ENCODE measurements around the gene TTC17. TPM values are rescaled to one million over a fixed set of nuclear protein-coding genes. Genes with fewer than 3 reads are reported as not detected.

Gene TTC17
- total and polyA plus RNA-seq, 2 of the 8 experiments (the other 6 are each of a cell fraction or from before 2014, with no cell fraction given), result 65.1 to 80.1 TPM

GRCh38 chr11:43356336-43356735, 2.4 kb upstream of the TTC17 start:
- no peak overlapping the region for H2BK20ac ChIP-seq (ENCODE audit: low read length)
- H2BK120ac ChIP-seq (replicated peaks; ENCODE audit: low read depth, low read length), result no peak overlapping the region
- H2AK5ac ChIP-seq (ENCODE audit: low read depth, low read length), result no peak overlapping the region
- H3K36me3 ChIP-seq (ENCODE audit: control insufficient read depth in 2 of 4, insufficient read depth in 4 of 4, low read length in 3 of 4), result no peaks in the 10 kb centered on the region
- no peak overlapping the region for H3K14ac ChIP-seq (ENCODE audit: insufficient read length)
- no peak for TF ChIP-seq BACH1 (IDR thresholded peaks at IDR 0.05; ENCODE audit: low read length)
- TF ChIP-seq SP1 (IDR thresholded peaks at IDR 0.05; ENCODE audit: low read depth, low read length), result no peak
- TF ChIP-seq POLR2AphosphoS5 (IDR thresholded peaks at IDR 0.05; ENCODE audit: low read depth, low read length), result no peak
- TF ChIP-seq SIRT6 (IDR thresholded peaks at IDR 0.05; ENCODE audit: low read length), result no peak
- TF ChIP-seq GTF2F1 (IDR thresholded peaks at IDR 0.05; ENCODE audit: borderline replicate concordance, low read depth, low read length), result no peak
- no peak for TF ChIP-seq CTBP2 (IDR thresholded peaks at IDR 0.05; ENCODE audit: borderline replicate concordance, insufficient read depth, insufficient read length, low read length)
- peaks cover 13 to 23% of the 10 kb centered on the region in 2 experiments for H3K79me2 ChIP-seq (ENCODE audit: control insufficient read depth in 1 of 2, insufficient read depth in 2 of 2, low read length in 2 of 2)
- no peak overlapping the region for H3K4me2 ChIP-seq (ENCODE audit: insufficient read depth in 1 of 2, low read depth in 2 of 2, low read length in 2 of 2)
- no peaks in the 10 kb centered on the region for H3K9me3 ChIP-seq (ENCODE audit: insufficient read depth in 2 of 2, low read depth in 1 of 2, low read length in 1 of 2)
- H4K8ac ChIP-seq (ENCODE audit: extremely low read depth, insufficient read depth, low read length), result no peak overlapping the region
- CTCF ChIA-PET (ENCODE audit: partially characterized antibody), result interaction anchor here (0.7 kb wide), 1 partner anchor 1896 kb away, joined by 3 read pairs; no protein-coding TSS in a partner anchor
- H3K23me2 ChIP-seq (ENCODE audit: low read depth, low read length), result peaks cover 4% of the 10 kb centered on the region
- H3K4me1 ChIP-seq (replicated peaks in 1 of 4; ENCODE audit: control insufficient read depth in 3 of 4, insufficient read depth in 4 of 4, low read length in 3 of 4), result peaks cover 0 to 15% (median 5%) of the 10 kb centered on the region in 4 experiments; a peak in 4 of 7 replicates
- H3K27me3 ChIP-seq (replicated peaks in 1 of 4; ENCODE audit: control insufficient read depth in 3 of 4, extremely low read depth in 1 of 4, insufficient read depth in 3 of 4, low read length in 3 of 4), result no peaks in the 10 kb centered on the region
- H2AFZ ChIP-seq (ENCODE audit: low read length), result no peak overlapping the region
- H3K23ac ChIP-seq (ENCODE audit: insufficient read length), result no peak overlapping the region
- H3K4ac ChIP-seq (replicated peaks; ENCODE audit: insufficient read length, low read depth, low read length), result no peak overlapping the region
- no peak overlapping the region for H2BK12ac ChIP-seq (ENCODE audit: low read depth, low read length)
- H3K79me1 ChIP-seq (ENCODE audit: low read depth, low read length), result no peaks in the 10 kb centered on the region
- no peak overlapping the region for H3K18ac ChIP-seq (ENCODE audit: extremely low read depth, low read length)
- H4K91ac ChIP-seq (replicated peaks; ENCODE audit: insufficient read length, low read length), result no peak overlapping the region
- no peak overlapping the region for H2BK15ac ChIP-seq (ENCODE audit: low read length)
- POLR2A ChIA-PET (ENCODE audit: partially characterized antibody), result no interaction called here
- H4K5ac ChIP-seq (ENCODE audit: insufficient read length, low read depth, low read length), result no peak overlapping the region
- FAIRE-seq, result no peak
- no peak for DNase-seq (ENCODE audit: low read depth in 1 of 2, low spot score in 2 of 2)
- no peak overlapping the region for H3K9ac ChIP-seq (replicated peaks in 1 of 4; ENCODE audit: extremely low read depth in 1 of 4, low read depth in 3 of 4, low read length in 3 of 4)
- H2BK5ac ChIP-seq (ENCODE audit: low read depth, low read length), result no peak overlapping the region
- no peaks in the 10 kb centered on the region for H4K20me1 ChIP-seq (replicated peaks in 1 of 2; ENCODE audit: control insufficient read depth in 1 of 2, insufficient read depth in 2 of 2, low read length in 2 of 2)
- H3K4me3 ChIP-seq (ENCODE audit: extremely low read depth in 1 of 4, insufficient read depth in 2 of 4, low read depth in 3 of 4, low read length in 4 of 4), result no peak overlapping the region
- H3K56ac ChIP-seq (replicated peaks; ENCODE audit: insufficient read length, low read depth, low read length), result no peak overlapping the region
- H3K27ac ChIP-seq (ENCODE audit: low read depth, low read length), result no peak overlapping the region

Measured in H1 (cell line).